ENCODE results near the gene SIM2.

Gene SIM2

GRCh38 chr21:36698385-36698980 is 432 bp upstream of the SIM2 start:
- Histone ChIP-seq H3K9ac (no peak overlapping the region), H2AFZ (no peak overlapping the region), H3K27ac (no peak overlapping the region), H3K4me2 (ENCODE audit: low read length) (peak overlapping the region; percentile 34), H3K36me3 (ENCODE audit: control insufficient read depth, insufficient read depth, low read length) (no peaks in the 10 kb centered on the region), H3K4me1 (no peaks in the 10 kb centered on the region), H3K27me3 (ENCODE audit: control insufficient read depth, insufficient read depth, low read length) (peaks cover 20% of the 10 kb centered on the region), H3K79me2 (no peaks in the 10 kb centered on the region), H3K9me3 (ENCODE audit: control insufficient read depth, low read length) (no peaks in the 10 kb centered on the region), H3K4me3 (ENCODE audit: low read depth, low read length) (no peak overlapping the region)
- no peak for TF ChIP-seq CTCF (IDR thresholded peaks at IDR 0.05)

GRCh38 chr21:36699546-36700294 is 805 bp downstream of the SIM2 start:
- no peak for TF ChIP-seq CTCF (IDR thresholded peaks at IDR 0.05)
- H3K27ac ChIP-seq, result no peak overlapping the region
- H3K4me2 ChIP-seq (ENCODE audit: low read length), result peak overlapping the region; percentile 47
- no peak overlapping the region for H3K4me3 ChIP-seq (ENCODE audit: low read depth, low read length)
- H3K36me3 ChIP-seq (ENCODE audit: control insufficient read depth, insufficient read depth, low read length), result no peaks in the 10 kb centered on the region
- H3K9me3 ChIP-seq (ENCODE audit: control insufficient read depth, low read length), result no peaks in the 10 kb centered on the region
- H3K79me2 ChIP-seq, result no peaks in the 10 kb centered on the region
- H3K27me3 ChIP-seq (ENCODE audit: control insufficient read depth, insufficient read depth, low read length), result peaks cover 16% of the 10 kb centered on the region
- no peak overlapping the region for H3K9ac ChIP-seq
- no peak overlapping the region for H2AFZ ChIP-seq
- no peaks in the 10 kb centered on the region for H3K4me1 ChIP-seq

- H3K36me3 ChIP-seq (ENCODE audit: control insufficient read depth, insufficient read depth, low read length), result no peaks in the 10 kb centered on the region
- H3K4me3 ChIP-seq (ENCODE audit: low read depth, low read length), result peak overlapping the region; percentile 22
- H3K9me3 ChIP-seq (ENCODE audit: control insufficient read depth, low read length), result no peaks in the 10 kb centered on the region
- H3K9ac ChIP-seq, result no peak overlapping the region
- H3K27ac ChIP-seq, result no peak overlapping the region
- H3K4me1 ChIP-seq, result no peaks in the 10 kb centered on the region
- peak overlapping the region; percentile 44 for H3K4me2 ChIP-seq (ENCODE audit: low read length)
- H2AFZ ChIP-seq, result no peak overlapping the region
- H3K27me3 ChIP-seq (ENCODE audit: control insufficient read depth, insufficient read depth, low read length), result peaks cover 16% of the 10 kb centered on the region
- H3K79me2 ChIP-seq, result no peaks in the 10 kb centered on the region
- no peak for TF ChIP-seq CTCF (IDR thresholded peaks at IDR 0.05)
Observed at GRCh38 chr21:36700295-36700970, 1.5 kb downstream of the SIM2 start.

GRCh38 chr21:36700971-36701755 is 2.2 kb downstream of the SIM2 start:
- Histone ChIP-seq H2AFZ (no peak overlapping the region), H3K79me2 (no peaks in the 10 kb centered on the region), H3K9me3 (ENCODE audit: control insufficient read depth, low read length) (no peaks in the 10 kb centered on the region), H3K4me2 (ENCODE audit: low read length) (peak overlapping the region; percentile 44), H3K9ac (no peak overlapping the region), H3K36me3 (ENCODE audit: control insufficient read depth, insufficient read depth, low read length) (no peaks in the 10 kb centered on the region), H3K4me1 (no peaks in the 10 kb centered on the region), H3K27ac (no peak overlapping the region), H3K4me3 (ENCODE audit: low read depth, low read length) (peak overlapping the region; percentile 22), H3K27me3 (ENCODE audit: control insufficient read depth, insufficient read depth, low read length) (peaks cover 16% of the 10 kb centered on the region)
- TF ChIP-seq CTCF (IDR thresholded peaks at IDR 0.05), result no peak

Data from parathyroid adenoma (tissue), 2 donors.